Tibial artery (tissue), 4 donors: Measurements from ENCODE around the gene ZNF644.

Experiments
- DNase-seq, 2 donors: peaks; one replicate each; pipeline ENCODE4 v3.0.0-alpha.2; 2019
- H3K27ac ChIP-seq, 2 donors: fragments of 200-600 bp; sonication (generic) in 1 of 2; 1 replicate in 1 of 2; 2 replicates in 1 of 2; pipeline ENCODE4 v1.5.1; 2018 to 2019; ENCODE audit warnings: mild to moderate bottlenecking in 1 of 2
- H3K27me3 ChIP-seq, 2 donors: fragments of 200-600 bp; sonication (generic) in 1 of 2; one replicate each; pipeline versions ENCODE4 v1.5.1 to v1.6.0; 2016 to 2019
- H3K36me3 ChIP-seq, 3 donors: fragments of 200-600 bp; sonication (generic) in 2 of 3; one replicate each; pipeline ENCODE4 v1.5.1; 2016 to 2019; ENCODE audit warnings: mild to moderate bottlenecking in 2 of 3
- H3K4me1 ChIP-seq, 4 donors: fragments of 200-600 bp; sonication (generic) in 2 of 4; 1 replicate in 3 of 4; 2 replicates in 1 of 4; pipeline ENCODE4 v1.5.1; 2016 to 2019
- H3K4me3 ChIP-seq, 2 donors: fragments of 200-600 bp; sonication (generic) in 1 of 2; 1 replicate in 1 of 2; 2 replicates in 1 of 2; pipeline ENCODE4 v1.5.1; 2018 to 2019; ENCODE audit warnings: mild to moderate bottlenecking in 2 of 2
- H3K9me3 ChIP-seq, 3 donors: fragments of 200-600 bp; sonication (generic) in 1 of 3; one replicate each; pipeline ENCODE4 v1.5.1; 2016 to 2019
- intact Hi-C: fragments of 100-400 bp; cut with DNase I; formaldehyde crosslinking; loops from one replicate; pipeline ENCODE4 v1.15.0; 2023; ENCODE audit warnings: low total_unique reads
- TF ChIP-seq, protein P1 (sequence below), 2 experiments: fragments of 200-600 bp in 1 of 2; fragments of 450-650 bp in 1 of 2; IDR thresholded peaks; one replicate each; pipeline ENCODE4 v1.5.1; 2017 to 2019; ENCODE audit warnings: antibody characterized with exemption in 2 of 2, mild to moderate bottlenecking in 1 of 2, moderate library complexity in 1 of 2

Gene ZNF644

DNA sequence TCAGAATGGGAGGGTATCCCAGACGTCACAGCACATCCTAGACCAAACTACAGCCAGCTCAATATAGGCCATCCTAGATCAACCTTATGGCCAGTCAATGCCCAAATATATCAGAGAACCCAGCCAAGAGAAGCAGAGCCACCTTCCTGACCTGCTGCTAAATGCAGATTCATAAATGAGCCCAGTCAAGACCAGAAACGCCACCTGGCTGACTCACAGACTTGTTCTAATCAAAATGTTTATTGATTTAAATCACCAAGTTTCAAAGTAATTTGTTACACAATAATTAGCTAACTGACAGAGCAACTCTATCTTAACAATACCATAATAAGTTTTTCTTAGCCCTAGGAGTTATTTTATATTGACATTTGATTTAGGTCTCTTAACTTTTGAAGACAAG is 28.6 kb downstream of the ZNF644 start:
- H3K27ac ChIP-seq = no peak overlapping the region
- DNase-seq = no peak
- H3K4me1 ChIP-seq = peaks cover 0 to 28% (median 7%) of the 10 kb centered on the region in 4 donors
- H3K4me3 ChIP-seq = no peak overlapping the region
- intact Hi-C loops = no loop called here
- TF ChIP-seq, protein P1, sequence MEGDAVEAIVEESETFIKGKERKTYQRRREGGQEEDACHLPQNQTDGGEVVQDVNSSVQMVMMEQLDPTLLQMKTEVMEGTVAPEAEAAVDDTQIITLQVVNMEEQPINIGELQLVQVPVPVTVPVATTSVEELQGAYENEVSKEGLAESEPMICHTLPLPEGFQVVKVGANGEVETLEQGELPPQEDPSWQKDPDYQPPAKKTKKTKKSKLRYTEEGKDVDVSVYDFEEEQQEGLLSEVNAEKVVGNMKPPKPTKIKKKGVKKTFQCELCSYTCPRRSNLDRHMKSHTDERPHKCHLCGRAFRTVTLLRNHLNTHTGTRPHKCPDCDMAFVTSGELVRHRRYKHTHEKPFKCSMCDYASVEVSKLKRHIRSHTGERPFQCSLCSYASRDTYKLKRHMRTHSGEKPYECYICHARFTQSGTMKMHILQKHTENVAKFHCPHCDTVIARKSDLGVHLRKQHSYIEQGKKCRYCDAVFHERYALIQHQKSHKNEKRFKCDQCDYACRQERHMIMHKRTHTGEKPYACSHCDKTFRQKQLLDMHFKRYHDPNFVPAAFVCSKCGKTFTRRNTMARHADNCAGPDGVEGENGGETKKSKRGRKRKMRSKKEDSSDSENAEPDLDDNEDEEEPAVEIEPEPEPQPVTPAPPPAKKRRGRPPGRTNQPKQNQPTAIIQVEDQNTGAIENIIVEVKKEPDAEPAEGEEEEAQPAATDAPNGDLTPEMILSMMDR (IDR thresholded peaks at IDR 0.05) = no peak
- H3K27me3 ChIP-seq = no peaks in the 10 kb centered on the region
- peaks cover 0 to 6% (median 4%) of the 10 kb centered on the region in 3 donors for H3K9me3 ChIP-seq
- peaks cover 0 to 10% (median 6%) of the 10 kb centered on the region in 3 donors for H3K36me3 ChIP-seq

DNA sequence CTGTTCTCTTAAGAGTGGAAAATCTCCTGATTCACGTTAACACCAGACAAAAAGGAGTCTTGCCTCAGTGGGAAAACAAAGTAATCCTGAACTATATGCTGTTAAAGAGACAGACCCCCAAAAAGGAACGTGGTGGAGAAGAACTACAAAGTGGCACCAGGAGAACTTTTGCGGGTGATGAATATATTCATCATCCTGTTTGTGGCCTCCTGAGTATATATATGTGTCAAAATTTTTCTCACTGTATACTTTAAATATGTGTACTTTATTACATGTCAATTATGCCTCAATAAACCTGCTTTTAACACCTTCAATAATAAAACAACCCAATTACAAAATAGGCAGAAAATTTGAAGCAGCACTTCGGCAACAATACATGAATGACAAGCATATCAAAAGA is 31.1 kb downstream of the ZNF644 start:
- DNase-seq = no peak
- no peaks in the 10 kb centered on the region for H3K27me3 ChIP-seq
- peaks cover 0 to 32% (median 7%) of the 10 kb centered on the region in 4 donors for H3K4me1 ChIP-seq
- TF ChIP-seq, protein P1 (IDR thresholded peaks at IDR 0.05) = no peak
- peaks cover 0 to 5% (median 0%) of the 10 kb centered on the region in 3 donors for H3K9me3 ChIP-seq
- no peak overlapping the region for H3K27ac ChIP-seq
- no peak overlapping the region for H3K4me3 ChIP-seq
- H3K36me3 ChIP-seq = peaks cover 0 to 10% (median 0%) of the 10 kb centered on the region in 3 donors
- intact Hi-C loops = no loop called here

DNA sequence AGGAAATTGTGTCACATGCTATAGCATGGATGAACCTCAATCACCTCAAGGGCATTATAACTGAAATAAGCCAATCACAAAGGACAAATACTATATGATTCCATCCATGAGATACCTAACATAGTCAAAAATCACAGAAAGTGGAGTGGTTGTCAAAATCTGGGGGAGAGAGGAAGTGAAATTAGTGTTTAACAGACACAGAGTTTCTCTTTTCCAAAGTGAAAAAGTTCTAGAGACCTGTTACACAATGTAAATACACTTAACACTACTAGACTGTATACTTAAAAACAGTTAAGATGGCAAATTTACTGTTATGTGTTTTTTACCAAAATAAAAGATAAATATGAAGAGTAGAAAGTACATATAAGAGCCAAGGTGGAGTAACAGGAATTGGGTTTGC is 31.8 kb downstream of the ZNF644 start:
- H3K4me3 ChIP-seq = no peak overlapping the region
- no peak for DNase-seq
- peaks cover 0 to 5% (median 0%) of the 10 kb centered on the region in 3 donors for H3K9me3 ChIP-seq
- H3K27ac ChIP-seq = no peak overlapping the region
- TF ChIP-seq, protein P1 (IDR thresholded peaks at IDR 0.05) = no peak
- peaks cover 0 to 38% (median 7%) of the 10 kb centered on the region in 4 donors for H3K4me1 ChIP-seq
- peaks cover 0 to 10% (median 0%) of the 10 kb centered on the region in 3 donors for H3K36me3 ChIP-seq
- intact Hi-C loops = no loop called here
- H3K27me3 ChIP-seq = no peaks in the 10 kb centered on the region

DNA sequence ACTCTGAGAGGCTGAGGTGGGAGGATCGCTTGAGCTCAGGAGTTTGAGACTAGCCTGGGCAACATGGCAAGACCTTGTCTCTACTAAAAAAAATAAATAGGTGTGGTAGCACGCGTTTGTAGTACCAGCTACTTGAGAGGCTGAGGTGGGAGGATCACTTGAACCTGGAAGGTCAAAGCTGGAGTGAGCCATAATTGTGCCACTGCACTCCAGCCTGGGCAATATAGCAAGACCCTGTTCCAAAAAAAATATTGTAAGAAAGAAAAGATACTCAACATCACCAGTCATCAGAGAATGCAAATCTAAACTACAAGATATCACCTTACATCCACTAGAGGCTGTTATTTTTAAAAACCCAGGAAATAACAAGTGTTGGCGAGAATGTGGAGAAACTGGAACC is 32.5 kb downstream of the ZNF644 start:
- Histone ChIP-seq H3K36me3 (peaks cover 0 to 10% (median 0%) of the 10 kb centered on the region in 3 donors), H3K9me3 (peaks cover 0 to 5% (median 0%) of the 10 kb centered on the region in 3 donors), H3K27me3 (no peaks in the 10 kb centered on the region), H3K27ac (no peak overlapping the region), H3K4me3 (no peak overlapping the region), H3K4me1 (peaks cover 0 to 41% (median 7%) of the 10 kb centered on the region in 4 donors)
- DNase-seq = no peak
- TF ChIP-seq, protein P1 (IDR thresholded peaks at IDR 0.05) = no peak
- intact Hi-C loops = no loop called here

DNA sequence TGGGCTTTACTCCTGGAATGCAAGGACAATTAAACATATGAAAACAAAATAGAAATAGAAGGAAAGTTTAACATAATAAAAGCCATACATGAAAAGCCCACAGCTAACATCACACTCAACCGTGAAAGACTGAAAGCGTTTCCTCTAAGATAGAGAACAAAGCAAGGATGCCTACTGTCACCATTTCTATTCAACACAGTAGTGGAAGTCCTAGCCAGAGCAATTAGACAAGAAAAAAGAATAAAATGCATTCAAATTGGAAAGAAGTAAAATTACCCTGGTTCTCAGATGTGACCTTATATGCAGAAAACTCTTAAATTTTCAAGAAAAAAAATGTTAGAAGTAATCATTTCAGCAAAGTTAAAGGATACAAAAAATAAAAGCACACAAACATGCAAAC is 34.0 kb downstream of the ZNF644 start:
- Histone ChIP-seq H3K4me1 (peaks cover 0 to 40% (median 5%) of the 10 kb centered on the region in 4 donors), H3K9me3 (peaks cover 0 to 5% (median 0%) of the 10 kb centered on the region in 3 donors), H3K36me3 (peaks cover 0 to 10% (median 0%) of the 10 kb centered on the region in 3 donors), H3K4me3 (no peak overlapping the region), H3K27ac (no peak overlapping the region), H3K27me3 (no peaks in the 10 kb centered on the region)
- intact Hi-C loops = no loop called here
- TF ChIP-seq, protein P1 (IDR thresholded peaks at IDR 0.05) = no peak
- no peak for DNase-seq

DNA sequence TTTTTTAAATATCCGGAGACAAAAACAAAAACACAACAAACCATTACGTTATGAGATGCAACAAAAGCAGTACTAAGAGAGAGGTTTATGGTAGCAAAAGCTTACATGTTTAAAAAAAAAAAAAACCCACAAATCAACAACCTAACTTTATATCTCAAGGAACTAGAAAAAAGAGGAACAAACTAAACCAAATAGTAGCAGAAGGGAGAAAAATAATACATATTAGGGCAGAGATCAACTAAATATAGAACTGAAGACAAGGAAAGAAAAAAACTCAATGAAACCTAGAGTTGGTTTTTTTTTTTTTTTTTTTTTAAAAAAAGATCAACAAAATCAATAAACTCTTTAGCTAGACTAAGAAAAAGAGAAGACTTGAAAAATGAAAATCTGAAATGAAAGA is 34.9 kb downstream of the ZNF644 start:
- Histone ChIP-seq H3K4me3 (no peak overlapping the region), H3K27ac (no peak overlapping the region), H3K36me3 (peaks cover 0 to 10% (median 0%) of the 10 kb centered on the region in 3 donors), H3K27me3 (no peaks in the 10 kb centered on the region), H3K4me1 (peaks cover 0 to 40% (median 3%) of the 10 kb centered on the region in 4 donors), H3K9me3 (peaks cover 0 to 5% (median 0%) of the 10 kb centered on the region in 3 donors)
- no peak for DNase-seq
- intact Hi-C loops = no loop called here
- TF ChIP-seq, protein P1 (IDR thresholded peaks at IDR 0.05) = no peak
